Measurements from ENCODE around the gene PVRIG. TPM values are rescaled to one million over a fixed set of nuclear protein-coding genes. Genes with fewer than 3 reads are reported as not detected.
"Not testable (repeated sequence)": the region's sequence is repeated elsewhere in the genome, so short reads cannot be mapped to it uniquely, and the experiment has no call there.

Gene PVRIG
- polyA plus RNA-seq (0.16 TPM in 1 of 2 replicates, not detected in the other), polyA minus RNA-seq (not detected in 2 replicates)

GRCh38 chr7:100219801-100220585 is at the start of gene PVRIG:
TSS of gene PVRIG (plus strand) at chr7:100219949. CDS start at chr7:100219971, 22 bp downstream.
- not testable (repeated sequence) for H3F3A ChIP-seq (ENCODE audit: insufficient read depth, low read length, poor library complexity, severe bottlenecking); H3K36me3 ChIP-seq (ENCODE audit: insufficient read depth, low read length); H3K4me2 ChIP-seq (ENCODE audit: low read length); H3K9me3 ChIP-seq (ENCODE audit: low read length); H3K4me3 ChIP-seq (ENCODE audit: low read length); H4K20me1 ChIP-seq (ENCODE audit: insufficient read depth); H3K9me2 ChIP-seq (ENCODE audit: insufficient read depth, low read length); H2AFZ ChIP-seq (ENCODE audit: low read depth, low read length); H3K27ac ChIP-seq (ENCODE audit: low read length); H3K79me2 ChIP-seq (replicated peaks; ENCODE audit: insufficient read depth, low read length); H3K9ac ChIP-seq (ENCODE audit: low read length); H3K27me3 ChIP-seq (ENCODE audit: insufficient read depth, low read depth, low read length)

- Histone ChIP-seq H3K27ac (ENCODE audit: low read length) (no peak overlapping the region), H3K9me3 (ENCODE audit: low read length) (no peaks in the 10 kb centered on the region), H3F3A (ENCODE audit: insufficient read depth, low read length, poor library complexity, severe bottlenecking) (no peaks in the 10 kb centered on the region), H3K9ac (ENCODE audit: low read length) (peak overlapping the region; percentile 14), H3K79me2 (replicated peaks; ENCODE audit: insufficient read depth, low read length) (peaks cover 4% of the 10 kb centered on the region), H3K36me3 (ENCODE audit: insufficient read depth, low read length) (no peaks in the 10 kb centered on the region), H3K27me3 (ENCODE audit: insufficient read depth, low read depth, low read length) (no peaks in the 10 kb centered on the region), H3K4me3 (ENCODE audit: low read length) (peak overlapping the region; percentile 56), H2AFZ (ENCODE audit: low read depth, low read length) (no peak overlapping the region), H3K9me2 (ENCODE audit: insufficient read depth, low read length) (no peaks in the 10 kb centered on the region), H4K20me1 (ENCODE audit: insufficient read depth) (no peaks in the 10 kb centered on the region), H3K4me2 (ENCODE audit: low read length) (no peak overlapping the region)
- TF ChIP-seq EZH2 (IDR thresholded peaks at IDR 0.05; ENCODE audit: borderline replicate concordance, insufficient read depth, low read length, poor library complexity, severe bottlenecking) (no peak), POLR2AphosphoS5 (IDR thresholded peaks at IDR 0.05) (no peak), EP300 (conservative IDR thresholded peaks at IDR 0.05; ENCODE audit: poor library complexity, severe bottlenecking) (no peak), CTCF (IDR thresholded peaks at IDR 0.05; ENCODE audit: poor library complexity, severe bottlenecking) (no peak), MXI1 (conservative IDR thresholded peaks at IDR 0.05; ENCODE audit: poor library complexity, severe bottlenecking) (no peak), REST (IDR thresholded peaks at IDR 0.05; ENCODE audit: borderline replicate concordance) (no peak), TAF1 (IDR thresholded peaks at IDR 0.05; ENCODE audit: low read depth) (no peak), RAD21 (conservative IDR thresholded peaks at IDR 0.05) (no peak), SMC3 (conservative IDR thresholded peaks at IDR 0.05; ENCODE audit: poor library complexity) (no peak)
Observed at GRCh38 chr7:100170101-100170897, 49.5 kb upstream of the PVRIG start.

Measured in neural cell (in vitro differentiated cells).